Lower lobe of right lung (tissue), 2 donors: Measurements from ENCODE around the gene PXDC1. TPM values are rescaled to one million over a fixed set of nuclear protein-coding genes. Genes with fewer than 3 reads are reported as not detected.

ENCODE experiments used
- ATAC-seq, 2 donors: fragments of 200-7000 bp; cut with Tn5 transposase; one replicate each; pipeline ENCODE4 v1.9.1; 2020 to 2022; ENCODE audit warnings: mild to moderate bottlenecking in 2 of 2, moderate library complexity in 2 of 2
- DNase-seq: peaks from one replicate; pipeline ENCODE4 v3.0.0-alpha.2; 2020
- H3K27ac ChIP-seq: fragments of 200-600 bp; one replicate; pipeline ENCODE4 v1.8.0; 2022
- H3K27me3 ChIP-seq: fragments of 200-600 bp; one replicate; pipeline ENCODE4 v1.8.0; 2022; ENCODE audit warnings: low read depth
- H3K36me3 ChIP-seq: fragments of 200-600 bp; one replicate; pipeline ENCODE4 v1.8.0; 2022; ENCODE audit warnings: mild to moderate bottlenecking
- H3K4me1 ChIP-seq: fragments of 200-600 bp; one replicate; pipeline ENCODE4 v1.8.0; 2022
- H3K4me3 ChIP-seq: fragments of 200-600 bp; one replicate; pipeline ENCODE4 v1.8.0; 2022; ENCODE audit warnings: mild to moderate bottlenecking
- H3K9me3 ChIP-seq: fragments of 200-600 bp; one replicate; pipeline ENCODE4 v1.8.0; 2022
- intact Hi-C: fragments of 100-400 bp; cut with DNase I; formaldehyde crosslinking; loops from one replicate; pipeline ENCODE4 v1.11.0; 2022
- long read RNA-seq: library from polyadenylated mRNA; unstranded; transcript quantifications from one replicate; pipeline ENCODE4 v2.0.0, GENCODE V29; 2021
- total RNA-seq: library from RNA; stranded (reverse); fragmentation: NEBNext Ultra II Directional; extraction: Animal tissue kit (Norgen Biotek cat#: 25700); gene quantifications from one replicate; pipeline ENCODE4 v1.2.1, GENCODE V29; 2021
- TF ChIP-seq, protein P1 (sequence below): fragments of 200-600 bp; IDR thresholded peaks from one replicate; pipeline ENCODE4 v1.8.0; 2022; ENCODE audit warnings: antibody characterized with exemption, mild to moderate bottlenecking
- donor health status: DM: no; HTN: yes; CAD: no; lungs with severe emphysema.

Gene PXDC1, protein sequence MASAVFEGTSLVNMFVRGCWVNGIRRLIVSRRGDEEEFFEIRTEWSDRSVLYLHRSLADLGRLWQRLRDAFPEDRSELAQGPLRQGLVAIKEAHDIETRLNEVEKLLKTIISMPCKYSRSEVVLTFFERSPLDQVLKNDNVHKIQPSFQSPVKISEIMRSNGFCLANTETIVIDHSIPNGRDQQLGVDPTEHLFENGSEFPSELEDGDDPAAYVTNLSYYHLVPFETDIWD
- 50.9 TPM for total RNA-seq
- long read RNA-seq, transcript PXDC1-202 (5 exons, 2,190 nt), result major isoform, 114 of 156 reads
- long read RNA-seq, partial matches to known transcripts, result 5 of 156 reads
- long read RNA-seq, other reads (novel, unspliced or antisense), result 37 of 156 reads

DNA sequence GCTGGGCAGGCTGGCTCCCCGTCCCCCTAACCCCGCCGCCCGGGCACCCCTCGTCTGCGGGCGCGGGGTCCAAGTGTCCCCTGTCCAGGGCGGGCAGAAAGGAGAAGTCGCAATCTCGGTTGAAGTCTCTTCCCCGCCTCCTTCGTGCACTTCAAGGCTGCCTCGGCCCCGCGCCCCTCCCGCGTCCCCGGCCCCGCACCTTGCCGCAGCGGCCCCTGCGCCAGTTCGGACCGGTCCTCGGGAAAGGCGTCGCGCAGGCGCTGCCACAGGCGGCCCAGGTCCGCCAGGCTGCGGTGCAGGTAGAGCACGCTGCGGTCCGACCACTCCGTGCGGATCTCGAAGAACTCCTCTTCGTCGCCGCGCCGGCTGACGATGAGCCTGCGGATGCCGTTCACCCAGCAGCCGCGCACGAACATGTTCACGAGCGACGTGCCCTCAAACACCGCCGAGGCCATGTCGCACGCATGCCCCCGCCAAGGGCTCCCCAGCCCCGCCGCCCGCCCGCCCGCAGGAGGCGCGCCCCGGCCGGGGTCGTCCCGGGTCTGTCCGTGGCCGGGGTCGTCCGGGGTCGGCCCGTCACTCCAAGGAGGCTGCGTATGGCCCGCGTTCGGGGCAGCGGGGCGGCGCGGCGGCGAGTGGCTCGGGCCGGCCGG, at the start of gene PXDC1:
Gene PXDC1, minus strand, starts transcription at position 637 of the 653 bp plus-strand sequence. Its CDS starts 182 bp downstream, at position 455.
- peak within 1 kb of the TSS; percentile 99 for H3K27ac ChIP-seq
- TF ChIP-seq, protein P1, sequence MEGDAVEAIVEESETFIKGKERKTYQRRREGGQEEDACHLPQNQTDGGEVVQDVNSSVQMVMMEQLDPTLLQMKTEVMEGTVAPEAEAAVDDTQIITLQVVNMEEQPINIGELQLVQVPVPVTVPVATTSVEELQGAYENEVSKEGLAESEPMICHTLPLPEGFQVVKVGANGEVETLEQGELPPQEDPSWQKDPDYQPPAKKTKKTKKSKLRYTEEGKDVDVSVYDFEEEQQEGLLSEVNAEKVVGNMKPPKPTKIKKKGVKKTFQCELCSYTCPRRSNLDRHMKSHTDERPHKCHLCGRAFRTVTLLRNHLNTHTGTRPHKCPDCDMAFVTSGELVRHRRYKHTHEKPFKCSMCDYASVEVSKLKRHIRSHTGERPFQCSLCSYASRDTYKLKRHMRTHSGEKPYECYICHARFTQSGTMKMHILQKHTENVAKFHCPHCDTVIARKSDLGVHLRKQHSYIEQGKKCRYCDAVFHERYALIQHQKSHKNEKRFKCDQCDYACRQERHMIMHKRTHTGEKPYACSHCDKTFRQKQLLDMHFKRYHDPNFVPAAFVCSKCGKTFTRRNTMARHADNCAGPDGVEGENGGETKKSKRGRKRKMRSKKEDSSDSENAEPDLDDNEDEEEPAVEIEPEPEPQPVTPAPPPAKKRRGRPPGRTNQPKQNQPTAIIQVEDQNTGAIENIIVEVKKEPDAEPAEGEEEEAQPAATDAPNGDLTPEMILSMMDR, result no peak
- DNase-seq (peak; percentile 62), ATAC-seq (peak; percentile 5 to 46)
- intact Hi-C loops, result no loop called here
- no peaks in the 10 kb centered on the region for H3K9me3 ChIP-seq
- H3K27me3 ChIP-seq, result no peaks in the 10 kb centered on the region
- H3K4me3 ChIP-seq, result peak within 1 kb of the TSS; percentile 78
- H3K4me1 ChIP-seq, result peaks cover 50% of the 10 kb centered on the region
- H3K36me3 ChIP-seq, result peaks cover 4% of the 10 kb centered on the region

- ATAC-seq (peak; percentile 72 to 73), DNase-seq (no peak)
- no peaks in the 10 kb centered on the region for H3K9me3 ChIP-seq
- intact Hi-C loops, result no loop called here
- peaks cover 37% of the 10 kb centered on the region for H3K4me1 ChIP-seq
- no peaks in the 10 kb centered on the region for H3K27me3 ChIP-seq
- H3K4me3 ChIP-seq, result no peak overlapping the region
- TF ChIP-seq, protein P1, result no peak
- H3K27ac ChIP-seq, result no peak overlapping the region
- no peaks in the 10 kb centered on the region for H3K36me3 ChIP-seq
Observed at GRCh38 chr6:3800850-3801591, 49.5 kb upstream of the PXDC1 start.

GRCh38 chr6:3799719-3800118, 48.2 kb upstream of the PXDC1 start:
- TF ChIP-seq, protein P1, result no peak
- Histone ChIP-seq H3K9me3 (no peaks in the 10 kb centered on the region), H3K36me3 (no peaks in the 10 kb centered on the region), H3K4me1 (peaks cover 37% of the 10 kb centered on the region), H3K27me3 (no peaks in the 10 kb centered on the region), H3K27ac (no peak overlapping the region), H3K4me3 (no peak overlapping the region)
- no peak for ATAC-seq
- no peak for DNase-seq
- intact Hi-C loops, result no loop called here

DNA sequence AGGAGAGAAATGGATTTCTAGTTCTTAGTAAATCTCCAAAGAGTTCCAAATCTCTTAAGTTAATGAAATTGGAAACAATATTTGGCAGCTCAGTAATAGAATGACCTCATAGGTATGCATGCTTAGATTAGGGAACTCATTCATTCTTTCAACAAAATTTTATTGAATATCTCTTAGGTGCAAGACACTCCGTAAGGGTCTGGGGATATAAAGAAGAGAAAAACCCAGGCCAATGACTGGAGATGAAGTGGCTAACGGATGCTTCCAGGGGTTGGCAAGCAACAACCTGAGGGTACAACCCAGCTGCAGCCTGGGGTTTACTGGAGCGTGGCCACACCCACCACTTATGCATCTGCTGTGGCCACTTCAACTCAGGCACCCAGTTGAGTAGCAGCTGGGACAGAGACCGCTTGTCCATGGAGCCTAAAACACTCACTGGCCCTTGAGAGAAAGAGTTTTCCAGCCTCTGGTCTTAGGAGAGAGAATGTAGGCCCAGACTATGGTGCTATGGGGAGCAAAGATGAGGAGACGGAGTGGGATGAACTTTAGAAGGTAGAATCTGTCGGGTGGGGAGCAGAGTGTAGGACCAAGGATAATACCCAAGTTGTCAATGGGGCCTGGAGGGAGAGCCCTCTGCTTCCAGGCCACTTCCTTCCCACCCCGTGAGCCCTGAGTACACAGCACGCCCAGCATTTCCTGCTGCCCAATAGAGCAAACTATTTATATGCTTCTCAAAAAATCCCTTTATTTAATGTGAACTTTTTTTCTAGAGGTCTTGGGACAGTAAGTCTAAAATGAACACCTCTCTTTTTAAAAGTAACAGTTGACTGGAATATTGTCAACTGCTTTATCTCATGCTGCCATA, 46.8 kb upstream of the PXDC1 start:
- no peaks in the 10 kb centered on the region for H3K27me3 ChIP-seq
- intact Hi-C loops, result no loop called here
- peaks cover 37% of the 10 kb centered on the region for H3K4me1 ChIP-seq
- H3K36me3 ChIP-seq, result no peaks in the 10 kb centered on the region
- H3K27ac ChIP-seq, result peak overlapping the region; percentile 70
- TF ChIP-seq, protein P1, result no peak
- H3K9me3 ChIP-seq, result no peaks in the 10 kb centered on the region
- H3K4me3 ChIP-seq, result no peak overlapping the region
- DNase-seq (no peak), ATAC-seq (peak; percentile 71 to 80)
